HepG2 (cell line): ENCODE results near the gene MRPS2. TPM values are rescaled to one million over a fixed set of nuclear protein-coding genes. Genes with fewer than 3 reads are reported as not detected.
"Not testable (repeated sequence)": the region's sequence is repeated elsewhere in the genome, so short reads cannot be mapped to it uniquely, and the experiment has no call there.

Experiments used
- ATAC-seq: fragments of 200-7000 bp; cut with Tn5 transposase; 3 replicates; pipeline ENCODE4 v1.9.1; 2020; ENCODE audit warnings: mild to moderate bottlenecking, moderate library complexity
- BruUV-seq: library from RNA; stranded (reverse); fragments of 400-500 nt; replicated peaks from 2 replicates; lab custom pipeline; 2021; lab: Mats Ljungman, UMichigan
- CTCF ChIA-PET: fragments of 300-600 bp; formaldehyde crosslinking; extraction: SDS; loops from one replicate; lab custom pipeline; 2021; ENCODE audit warnings: low total read pairs, inconsistent platforms, low intra/inter-chr PET ratio; lab: Yijun Ruan, JAX
- POLR2A ChIA-PET: fragments of 350-600 bp; sonication (Branson Sonifier 250); formaldehyde crosslinking; loops from one replicate; lab custom pipeline; 2020; ENCODE audit warnings: antibody characterized with exemption, inconsistent platforms; lab: Yijun Ruan, JAX
- DNase-seq: peaks from one replicate; pipeline ENCODE4 v3.0.0-alpha.2; 2015; ENCODE audit warnings: low spot score
- FAIRE-seq: peaks from 3 replicates; lab custom pipeline; 2011; peaks lifted over from hg19 to GRCh38; lab: Jason Lieb, UNC
- H2AFZ ChIP-seq: one replicate; pipeline ENCODE4 v1.6.1; 2011; ENCODE audit warnings: low read length, inconsistent platforms
- H3K27ac ChIP-seq: fragments of 300-600 bp; 3 replicates; pipeline ENCODE4 v1.8.0; 2011; ENCODE audit warnings: mixed run types, mild to moderate bottlenecking, mixed read lengths, low read length, inconsistent platforms; ENCODE audit not compliant: insufficient read depth; ENCODE audit errors: extremely low read length
- H3K27me3 ChIP-seq, 2 experiments: fragments of 200-600 bp in 1 of 2; 2 replicates in 1 of 2; 3 replicates in 1 of 2; pipeline versions ENCODE4 v1.6.0 to v1.8.0; 2011; ENCODE audit warnings: low read length in 2 of 2, mild to moderate bottlenecking in 2 of 2, moderate library complexity in 2 of 2, inconsistent platforms in 1 of 2; ENCODE audit not compliant: insufficient read depth in 2 of 2, control insufficient read depth in 1 of 2
- H3K36me3 ChIP-seq, 2 experiments: fragments of 200-600 bp in 1 of 2; replicated peaks in 1 of 2; 2 replicates in 1 of 2; 3 replicates in 1 of 2; pipeline versions ENCODE4 v1.5.1 to v1.8.0; 2011; ENCODE audit warnings: low read length in 2 of 2, inconsistent platforms in 1 of 2; ENCODE audit not compliant: insufficient read depth in 2 of 2, control insufficient read depth in 1 of 2
- H3K4me1 ChIP-seq: 2 replicates; pipeline ENCODE4 v1.5.1; 2012; ENCODE audit warnings: low read length, inconsistent platforms; ENCODE audit not compliant: insufficient read depth
- H3K4me2 ChIP-seq: 2 replicates; pipeline ENCODE4 v1.6.0; 2011; ENCODE audit warnings: low read depth, low read length, inconsistent platforms
- H3K4me3 ChIP-seq, 3 experiments: fragments of 200-600 bp in 1 of 3; sonication (generic), shearing (Covaris generic) in 1 of 3; replicated peaks in 1 of 3; 2 replicates each; pipeline ENCODE4 v1.5.1; 2011 to 2016; ENCODE audit warnings: low read length in 3 of 3, inconsistent platforms in 2 of 3, low read depth in 2 of 3, mild to moderate bottlenecking in 2 of 3, control low read depth in 1 of 3, mixed read lengths in 1 of 3; ENCODE audit not compliant: insufficient read depth in 1 of 3
- H3K79me2 ChIP-seq: one replicate; pipeline ENCODE4 v1.6.1; 2011; ENCODE audit warnings: low read length, inconsistent platforms; ENCODE audit not compliant: insufficient read depth
- H3K9ac ChIP-seq: 2 replicates; pipeline ENCODE4 v1.6.0; 2011; ENCODE audit warnings: mild to moderate bottlenecking, low read depth, low read length, inconsistent platforms; ENCODE audit not compliant: insufficient read depth
- H3K9me3 ChIP-seq: 2 replicates; pipeline ENCODE4 v1.5.1; 2012; ENCODE audit warnings: mild to moderate bottlenecking, low read length
- H4K20me1 ChIP-seq: 2 replicates; pipeline ENCODE4 v1.6.0; 2011; ENCODE audit warnings: inconsistent platforms, mild to moderate bottlenecking, low read length, moderate library complexity; ENCODE audit not compliant: insufficient read depth
- MXI1 ChIP-seq: IDR thresholded peaks from 3 replicates; pipeline ENCODE4 v1.6.1; 2012; ENCODE audit warnings: low read depth, low read length, inconsistent platforms, borderline replicate concordance
- ZNF784 ChIP-seq: sonication (generic); formaldehyde crosslinking; IDR thresholded peaks from 2 replicates; pipeline ENCODE4 v1.5.1; 2020; ENCODE audit warnings: missing genetic modification reagents, mild to moderate bottlenecking, borderline replicate concordance
- ZZZ3 ChIP-seq: sonication (generic); formaldehyde crosslinking; IDR thresholded peaks from 2 replicates; pipeline ENCODE4 v1.4.0; 2020; ENCODE audit warnings: missing genetic modification reagents, mild to moderate bottlenecking, borderline replicate concordance
- WGBS: methylation state at CpG from one replicate; pipeline ENCODE4 v1.1.6; 2017; ENCODE audit warnings: low lambda C conversion rate; 5-methylcytosine and 5-hydroxymethylcytosine counted together
- in situ Hi-C: cut with HindIII; loops from 2 replicates; pipeline ENCODE4 v1.10.0; 2017; ENCODE audit warnings: low pct_unique_long_range_greater_than_20kb; ENCODE audit not compliant: extremely low pct_ligation_motif_present
- intact Hi-C: fragments of 100-400 bp; cut with micrococcal nuclease; formaldehyde crosslinking; loops from one replicate; pipeline ENCODE4 v1.10.0; 2022; ENCODE audit not compliant: unreplicated experiment
- polyA plus RNA-seq, 8 experiments: library from polyadenylated mRNA; depleted of rRNA in 3 of 8; stranded (reverse) in 7 of 8; unstranded in 1 of 8; fragments of >200 nt; fragmentation: Illumina TruSeq in 4 of 8; extraction: Trizol in 4 of 8; gene quantifications; 2 replicates each; pipeline versions ENCODE4 v1.2.1 to v1.2.3, GENCODE V29; 2011 to 2016; ENCODE audit warnings: low read depth in 4 of 8, missing spikeins in 1 of 8, mixed read lengths in 1 of 8; ENCODE audit not compliant: insufficient read depth in 1 of 8
- total RNA-seq, 5 experiments: library from RNA; depleted of rRNA; stranded (reverse); fragments of >200 nt; fragmentation: Illumina TruSeq; extraction: Trizol; gene quantifications; 2 replicates each; pipeline ENCODE4 v1.2.3, GENCODE V29; 2016; ENCODE audit warnings: low read depth in 1 of 5

Gene MRPS2
- total and polyA plus RNA-seq, 2 of the 13 experiments (the other 11 are each of a cell fraction or from before 2014, with no cell fraction given): 44.4 to 86.7 TPM

- in situ Hi-C loops, ATAC-seq, DNase-seq: not testable (repeated sequence)
These were observed 34.3 kb downstream of the MRPS2 start for GRCh38 chr9:135534826-135535225.

GRCh38 chr9:135535631-135536030 lies 35.1 kb downstream of the MRPS2 start:
- H3K79me2 ChIP-seq, H3K4me1 ChIP-seq, FAIRE-seq, in situ Hi-C loops, H3K9ac ChIP-seq, H4K20me1 ChIP-seq, H3K4me2 ChIP-seq, H3K27ac ChIP-seq, H3K4me3 ChIP-seq, BruUV-seq, CTCF ChIA-PET, DNase-seq, H3K9me3 ChIP-seq, H3K36me3 ChIP-seq, H2AFZ ChIP-seq, POLR2A ChIA-PET, ATAC-seq, intact Hi-C loops: not testable (repeated sequence)
- WGBS: no CpG with 5 or more reads among the region's 13 CpGs
- peaks cover 0 to 32% of the 10 kb centered on the region in 2 experiments; a peak in 2 of 5 replicates for H3K27me3 ChIP-seq

More at GRCh38 chr9:135534826-135535225, 34.3 kb downstream of the MRPS2 start:
- H4K20me1 ChIP-seq, H3K36me3 ChIP-seq, H3K9me3 ChIP-seq, H3K27ac ChIP-seq, H3K4me2 ChIP-seq, BruUV-seq, H2AFZ ChIP-seq, intact Hi-C loops, H3K9ac ChIP-seq, H3K4me1 ChIP-seq, FAIRE-seq, CTCF ChIA-PET, POLR2A ChIA-PET, H3K4me3 ChIP-seq, H3K79me2 ChIP-seq: not testable (repeated sequence)
- H3K27me3 ChIP-seq: peaks cover 0 to 38% of the 10 kb centered on the region in 2 experiments; a peak in 2 of 5 replicates
- 24% methylated on average over 4 of the region's 4 CpGs for WGBS

GRCh38 chr9:135536216-135536615 lies 35.7 kb downstream of the MRPS2 start:
- in situ Hi-C loops (no loop called here), intact Hi-C loops (no loop called here)
- peaks cover 0 to 26% of the 10 kb centered on the region in 2 experiments; a peak in 1 of 5 replicates for H3K27me3 ChIP-seq
- no peaks in the 10 kb centered on the region for H4K20me1 ChIP-seq
- DNase-seq (no peak), ATAC-seq (no peak), FAIRE-seq (no peak)
- no peaks in the 10 kb centered on the region for H3K36me3 ChIP-seq
- no TSS peak for BruUV-seq
- H3K9ac ChIP-seq: no peak overlapping the region
- H3K27ac ChIP-seq: no peak overlapping the region
- no peak overlapping the region for H3K4me2 ChIP-seq
- ChIA-PET POLR2A (no interaction called here), CTCF (no interaction called here)
- 7% methylated on average over 8 of the region's 8 CpGs for WGBS
- no peak overlapping the region for H3K4me3 ChIP-seq
- H3K9me3 ChIP-seq: no peaks in the 10 kb centered on the region
- H3K79me2 ChIP-seq: no peaks in the 10 kb centered on the region
- H3K4me1 ChIP-seq: no peaks in the 10 kb centered on the region
- no peak overlapping the region for H2AFZ ChIP-seq
- TF ChIP-seq ZNF784 (CRISPR knock-in tag) (no peak), ZZZ3 (CRISPR knock-in tag) (no peak), MXI1 (no peak)
